Measurements from ENCODE around the gene CDK15. TPM values are rescaled to one million over a fixed set of nuclear protein-coding genes. Genes with fewer than 3 reads are reported as not detected.
A peak's percentile ranks its signal among the peaks of the same experiment; 100 is the strongest.
"Not testable (repeated sequence)": the region's sequence is repeated elsewhere in the genome, so short reads cannot be mapped to it uniquely, and the experiment has no call there.

The CDK15 gene
- total RNA-seq, 1 experiment from 2014 or later, result 9.2 TPM

DNA sequence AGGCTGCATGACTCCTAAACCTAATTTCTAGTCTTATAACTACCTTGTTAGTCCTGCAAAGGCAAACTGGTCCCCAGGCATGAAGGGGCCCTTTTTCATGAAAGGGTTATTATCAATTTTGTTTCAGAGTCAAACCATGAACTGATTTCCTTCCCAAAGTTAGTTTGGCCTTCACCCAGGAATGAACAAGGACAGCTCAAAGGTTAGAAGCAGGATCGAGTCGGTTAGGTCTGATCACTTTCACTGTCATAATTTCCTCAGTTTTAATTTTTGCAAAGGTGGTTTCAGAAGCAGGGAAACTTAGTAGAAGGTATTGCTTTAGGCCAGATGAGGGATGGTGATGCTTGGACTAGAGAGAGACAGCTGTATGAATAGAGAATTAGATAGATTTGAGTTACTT, 16.9 kb upstream of the CDK15 start:
- DNase-seq (ENCODE audit: low spot score), result no peak

DNA sequence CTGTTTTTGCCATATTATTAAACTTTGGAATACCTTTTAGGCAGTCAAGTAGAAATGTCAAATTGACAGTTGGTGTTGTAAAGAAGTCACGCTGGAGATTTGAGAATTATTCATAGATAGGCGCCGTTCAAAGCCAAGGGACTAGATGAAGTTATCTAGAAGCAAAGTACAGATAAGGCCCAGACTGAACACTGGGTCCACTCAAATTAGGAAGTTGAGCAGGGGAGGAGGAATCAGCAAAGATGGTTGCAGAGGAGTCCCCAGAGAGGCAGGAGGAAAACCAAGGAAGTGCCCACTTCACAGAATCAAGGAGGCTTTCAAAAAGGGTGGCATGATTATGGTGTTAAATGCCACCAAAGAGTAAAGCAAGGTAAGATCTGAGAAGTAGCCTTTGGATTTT, 16.0 kb upstream of the CDK15 start:
- no peak for DNase-seq (ENCODE audit: low spot score)

GRCh38 chr2:201790989-201791388, 15.3 kb upstream of the CDK15 start:
- DNase-seq (ENCODE audit: low spot score), result no peak

- DNase-seq (ENCODE audit: low spot score), result no peak
Measured at GRCh38 chr2:201793631-201794030, 12.7 kb upstream of the CDK15 start.

- no peak for DNase-seq (ENCODE audit: low spot score)
Measured at GRCh38 chr2:201794294-201794693, 12.0 kb upstream of the CDK15 start.

- DNase-seq (ENCODE audit: low spot score), result peak; percentile 68
Measured at GRCh38 chr2:201795607-201796477, 10.5 kb upstream of the CDK15 start.

DNA sequence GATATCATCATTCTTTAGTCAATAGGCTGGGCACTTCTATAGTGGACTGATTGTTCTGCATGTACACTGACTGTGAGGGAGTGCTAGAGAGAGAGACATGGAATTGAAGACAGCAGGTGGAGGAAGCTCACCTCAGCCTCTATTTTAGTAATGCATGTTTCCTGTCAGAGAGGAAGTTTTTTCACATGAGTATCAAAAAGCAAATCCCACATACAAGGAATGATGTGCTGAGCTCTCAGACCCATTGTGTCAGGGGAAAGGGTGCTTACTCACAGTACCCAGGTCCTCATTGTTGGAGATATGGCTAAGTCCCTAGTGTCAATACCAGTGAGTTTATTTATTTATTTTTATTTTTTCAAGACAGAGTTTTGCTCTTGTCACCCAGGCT, 9.9 kb upstream of the CDK15 start:
- DNase-seq (ENCODE audit: low spot score), result no peak

- peak; percentile 71 for DNase-seq (ENCODE audit: low spot score)
Measured at GRCh38 chr2:201797175-201797840, 9.0 kb upstream of the CDK15 start.

DNA sequence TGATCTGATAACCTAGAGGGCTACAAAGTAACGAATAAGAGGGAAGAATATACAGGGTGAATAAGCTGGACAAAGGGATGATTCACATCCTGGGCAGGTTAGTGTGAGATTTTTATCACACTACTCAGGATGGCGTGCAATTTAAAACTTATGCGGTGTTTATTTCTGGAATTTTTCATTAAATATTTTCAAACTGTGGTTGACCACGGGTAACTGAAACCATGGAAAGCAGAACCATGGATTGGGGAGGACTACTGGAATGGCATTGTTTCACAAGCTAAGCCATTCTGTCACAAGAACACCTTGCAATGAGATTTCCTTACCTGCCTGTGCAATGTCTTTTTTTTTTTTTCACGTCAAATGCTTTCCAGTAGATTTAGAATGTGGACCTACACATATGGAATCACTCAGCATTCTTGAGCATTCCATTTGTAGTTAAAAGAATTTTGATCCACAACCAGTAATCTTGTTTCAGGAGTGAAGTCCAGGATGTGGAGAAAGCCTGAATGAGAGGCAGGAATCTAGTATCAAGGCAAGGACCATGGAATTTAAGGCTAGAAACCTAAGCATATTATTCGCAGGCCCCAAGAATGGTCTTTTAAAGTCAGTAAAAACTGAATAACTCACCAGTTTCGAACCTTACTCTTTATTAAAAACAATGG, 8.0 kb upstream of the CDK15 start:
- peak; percentile 93 for DNase-seq (ENCODE audit: low spot score)

GRCh38 chr2:201798914-201799285, 7.4 kb upstream of the CDK15 start:
- DNase-seq (ENCODE audit: low spot score), result peak; percentile 78

DNA sequence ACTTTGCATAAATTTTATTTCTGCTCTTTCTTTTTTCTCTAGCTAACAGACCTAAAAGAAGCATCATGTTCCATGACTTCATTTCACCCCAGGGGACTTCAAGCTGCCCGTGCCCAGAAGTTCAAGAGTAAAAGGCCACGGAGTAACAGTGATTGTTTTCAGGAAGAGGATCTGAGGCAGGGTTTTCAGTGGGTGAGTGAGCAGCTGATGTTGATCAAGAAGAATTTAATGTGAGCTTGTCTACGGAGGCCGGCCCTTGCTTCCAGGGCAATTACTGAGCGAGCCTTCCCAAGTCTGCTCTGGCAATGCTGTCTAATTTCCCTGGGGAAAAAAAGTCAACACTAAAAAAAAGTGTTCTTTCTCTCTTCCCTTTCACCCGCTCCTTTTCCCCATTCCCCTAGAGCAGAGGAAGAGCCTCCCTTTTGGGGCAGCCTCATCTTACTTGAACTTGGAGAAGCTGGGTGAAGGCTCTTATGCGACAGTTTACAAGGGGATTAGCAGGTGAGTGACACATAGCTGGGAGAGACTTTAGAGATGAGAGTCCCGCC, 1.2 kb downstream of the CDK15 start:
- DNase-seq (ENCODE audit: low spot score), result peak; percentile 43

DNA sequence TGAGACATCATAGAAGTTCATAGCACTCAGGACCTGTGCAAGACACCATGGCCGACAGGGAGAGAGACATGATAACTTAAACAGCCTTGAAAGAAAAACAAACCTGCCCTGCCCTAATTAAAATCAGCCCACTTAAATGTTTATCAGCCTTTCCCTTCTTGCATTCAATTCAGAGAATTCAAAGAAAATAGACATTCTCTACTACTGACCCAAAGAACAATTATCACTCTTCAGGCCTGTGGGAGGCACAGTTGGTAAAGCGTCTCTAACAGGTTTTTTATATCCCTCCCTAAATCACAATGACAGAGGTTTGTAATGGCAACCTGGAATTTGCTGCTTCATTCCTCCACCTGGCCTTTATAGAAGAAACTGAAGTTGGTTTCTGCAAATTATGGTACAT, 1.7 kb downstream of the CDK15 start:
- no peak for DNase-seq (ENCODE audit: low spot score)

DNA sequence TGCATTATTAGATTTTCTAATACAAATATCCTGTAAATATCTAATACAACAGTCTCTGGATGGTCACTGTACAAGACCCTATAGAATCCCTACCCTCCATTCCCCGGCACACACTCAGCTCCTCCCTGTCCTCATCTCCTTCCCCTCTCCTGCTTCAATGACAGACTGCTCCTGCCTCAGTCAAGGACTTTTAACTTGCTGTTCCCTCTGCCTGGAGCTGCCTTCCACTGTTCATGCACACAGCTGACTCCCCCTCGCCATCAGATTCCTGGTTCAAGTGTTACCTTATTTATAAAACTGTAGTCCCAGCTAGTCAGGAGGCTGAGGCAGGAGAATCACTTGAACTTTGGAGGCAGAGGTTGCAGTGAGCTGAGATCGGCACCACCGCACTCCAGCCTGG, 3.3 kb downstream of the CDK15 start:
- DNase-seq (ENCODE audit: low spot score), result no peak

- not testable (repeated sequence) for DNase-seq (ENCODE audit: low spot score)
Measured at GRCh38 chr2:201810604-201811003, 4.3 kb downstream of the CDK15 start.

DNA sequence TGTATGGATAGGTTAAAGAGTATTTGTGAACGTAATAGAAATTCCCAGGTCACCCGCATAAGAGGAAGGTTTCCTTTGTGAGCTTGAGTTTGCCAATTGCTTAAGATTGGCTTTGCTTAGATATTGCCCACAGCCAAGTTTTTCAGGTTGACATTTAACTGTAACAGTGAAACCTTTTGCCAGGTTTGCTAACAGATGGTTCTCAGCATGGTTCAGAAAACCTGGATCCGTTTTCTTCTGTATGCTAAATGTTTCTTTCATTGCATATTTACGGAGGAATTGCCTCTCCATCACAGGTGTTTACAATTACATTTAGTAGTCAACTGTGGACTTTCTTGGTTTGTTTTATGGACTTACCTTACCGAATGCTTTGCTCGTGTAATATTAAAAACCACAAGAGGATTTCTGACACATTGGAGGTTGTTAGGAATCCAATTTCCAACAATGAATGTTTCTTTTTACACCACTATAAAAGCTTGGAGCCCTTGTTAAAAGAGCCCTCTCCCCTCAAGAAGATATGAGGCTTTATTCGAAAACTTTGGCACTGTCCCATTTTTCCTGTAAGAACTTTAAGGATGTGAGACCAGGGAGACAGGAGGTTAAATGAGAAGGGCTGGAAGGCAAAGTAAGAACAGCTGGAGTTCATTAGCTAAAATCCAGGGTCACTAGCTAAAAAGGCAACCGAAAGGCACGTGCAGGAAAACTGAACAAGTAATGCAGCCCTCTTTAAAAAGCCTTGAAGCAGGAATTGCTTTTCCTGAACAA, 7.8 kb downstream of the CDK15 start:
- peak; percentile 39 for DNase-seq (ENCODE audit: low spot score)

- no peak for DNase-seq (ENCODE audit: low spot score)
Measured at GRCh38 chr2:201816657-201817575, 10.6 kb downstream of the CDK15 start.

DNA sequence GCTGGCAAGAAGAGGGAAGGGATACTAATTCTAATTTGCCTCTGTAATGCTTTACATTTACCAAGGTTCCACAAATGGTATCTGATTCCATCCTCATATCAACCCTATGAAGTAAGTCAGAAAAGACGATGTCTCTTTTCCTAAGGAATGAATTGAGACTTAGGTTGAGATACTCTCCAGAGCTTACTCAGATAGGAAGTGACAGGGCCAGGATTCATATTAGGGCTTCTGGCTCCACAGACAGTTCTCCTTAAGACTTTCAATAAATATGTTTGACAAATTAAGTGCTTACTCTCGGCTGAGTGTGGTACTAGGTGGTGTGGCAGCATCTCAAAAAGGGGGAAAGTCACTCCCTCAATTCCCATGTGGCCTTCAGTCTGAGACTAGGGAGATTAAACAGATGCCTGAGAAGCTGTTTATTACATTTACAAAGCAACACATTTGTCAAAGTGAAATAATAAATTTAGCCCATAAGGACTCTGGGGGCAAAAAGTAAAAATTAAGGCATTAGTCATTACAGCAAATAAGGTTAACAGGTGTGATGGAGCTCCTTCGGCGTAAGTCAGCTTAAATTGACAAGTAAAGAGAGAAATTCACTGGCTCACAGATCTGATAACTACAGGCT, 14.2 kb downstream of the CDK15 start:
- DNase-seq (ENCODE audit: low spot score), result no peak

- DNase-seq (ENCODE audit: low spot score), result no peak
Measured at GRCh38 chr2:201821080-201821479, 14.7 kb downstream of the CDK15 start.

DNA sequence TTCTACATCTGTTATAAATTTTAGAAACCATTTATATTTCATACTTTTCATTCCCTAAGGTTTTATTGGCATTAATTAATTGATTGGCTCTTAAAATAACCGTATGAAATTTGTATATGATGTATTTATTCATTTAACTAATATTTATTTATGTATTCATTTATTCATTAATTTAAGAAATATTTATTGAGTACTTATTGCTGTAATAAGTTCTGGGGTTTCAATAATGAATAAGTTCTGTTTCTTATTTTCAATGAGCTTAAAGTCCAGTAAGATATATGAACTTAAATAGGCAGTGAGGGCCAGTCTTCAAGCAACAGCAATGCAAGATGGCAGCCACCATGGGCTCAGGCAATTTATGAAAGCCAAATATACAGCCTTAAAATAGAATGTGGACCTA, 17.9 kb downstream of the CDK15 start:
- no peak for DNase-seq (ENCODE audit: low spot score)

- DNase-seq (ENCODE audit: low spot score), result no peak
Measured at GRCh38 chr2:201827621-201828020, 21.3 kb downstream of the CDK15 start.
